NCI-H2196 (cell line): Measurements from ENCODE around the gene ADRA1B.
"Not testable (repeated sequence)": the region's sequence is repeated elsewhere in the genome, so short reads cannot be mapped to it uniquely, and the experiment has no call there.

ENCODE experiments used
- DNase-seq: peaks from one replicate; lab custom pipeline; 2025; ENCODE audit not compliant: unreplicated experiment; lab: John Stamatoyannopoulos, UW

ADRA1B gene

GRCh38 chr5:160009591-160009989 lies 93.3 kb downstream of the ADRA1B start:
- DNase-seq: no peak

GRCh38 chr5:160011471-160011870 lies 95.2 kb downstream of the ADRA1B start:
- DNase-seq: no peak

- DNase-seq: not testable (repeated sequence)
These were observed 97.9 kb downstream of the ADRA1B start for GRCh38 chr5:160014197-160014596.

- DNase-seq: no peak
These were observed 102.8 kb downstream of the ADRA1B start for GRCh38 chr5:160018945-160019625.

- DNase-seq: no peak
These were observed 104.0 kb downstream of the ADRA1B start for GRCh38 chr5:160020266-160020770.

- no peak for DNase-seq
These were observed 104.7 kb downstream of the ADRA1B start for GRCh38 chr5:160020964-160021363.

GRCh38 chr5:160021831-160022446 lies 105.7 kb downstream of the ADRA1B start:
- DNase-seq: peak; percentile 66
